HG03039 (cell line): Measurements from ENCODE around the gene THSD4.

Source experiments
- ATAC-seq: cut with Tn5 transposase; IDR thresholded peaks from one replicate; pipeline ENCODE4 v1.9.1; 2021; ENCODE audit warnings: mild to moderate bottlenecking, moderate library complexity; ENCODE audit not compliant: unreplicated experiment

THSD4 gene

DNA sequence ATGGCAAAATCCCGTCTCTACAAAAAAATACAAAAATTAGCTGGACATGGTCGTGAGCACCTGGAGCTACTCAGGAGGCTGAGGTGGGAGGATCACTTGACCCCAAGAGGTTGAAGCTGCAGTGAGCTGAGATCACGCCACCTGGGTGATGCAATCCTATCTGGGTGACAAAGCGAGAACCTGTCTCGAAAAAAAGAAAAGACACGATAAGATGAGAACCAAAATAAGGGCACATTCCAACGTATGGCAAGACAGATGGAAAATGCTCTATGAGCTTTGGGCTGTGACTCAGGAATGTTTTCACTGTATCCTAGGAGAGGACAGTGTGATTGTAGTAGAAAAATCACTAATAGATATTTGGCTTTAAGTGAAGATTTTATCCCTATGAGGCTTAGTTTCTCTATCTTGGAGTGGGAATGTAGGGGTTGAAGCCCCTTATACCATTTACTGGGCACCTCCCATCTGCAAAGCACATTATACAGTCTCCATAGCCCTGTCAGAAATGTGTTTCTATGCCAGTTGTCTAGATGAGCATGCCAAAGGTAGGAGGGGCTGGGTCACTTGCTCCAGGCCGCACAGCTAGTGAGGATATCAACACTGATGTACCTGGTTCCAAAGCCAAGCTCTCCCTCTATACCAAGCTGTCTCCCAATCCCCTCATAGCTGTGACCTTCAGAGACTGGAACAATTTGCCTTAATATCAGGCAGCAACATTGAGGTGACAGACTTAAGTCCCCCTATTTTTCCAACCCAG is 641.5 kb downstream of the THSD4 start:
- no peak for ATAC-seq

DNA sequence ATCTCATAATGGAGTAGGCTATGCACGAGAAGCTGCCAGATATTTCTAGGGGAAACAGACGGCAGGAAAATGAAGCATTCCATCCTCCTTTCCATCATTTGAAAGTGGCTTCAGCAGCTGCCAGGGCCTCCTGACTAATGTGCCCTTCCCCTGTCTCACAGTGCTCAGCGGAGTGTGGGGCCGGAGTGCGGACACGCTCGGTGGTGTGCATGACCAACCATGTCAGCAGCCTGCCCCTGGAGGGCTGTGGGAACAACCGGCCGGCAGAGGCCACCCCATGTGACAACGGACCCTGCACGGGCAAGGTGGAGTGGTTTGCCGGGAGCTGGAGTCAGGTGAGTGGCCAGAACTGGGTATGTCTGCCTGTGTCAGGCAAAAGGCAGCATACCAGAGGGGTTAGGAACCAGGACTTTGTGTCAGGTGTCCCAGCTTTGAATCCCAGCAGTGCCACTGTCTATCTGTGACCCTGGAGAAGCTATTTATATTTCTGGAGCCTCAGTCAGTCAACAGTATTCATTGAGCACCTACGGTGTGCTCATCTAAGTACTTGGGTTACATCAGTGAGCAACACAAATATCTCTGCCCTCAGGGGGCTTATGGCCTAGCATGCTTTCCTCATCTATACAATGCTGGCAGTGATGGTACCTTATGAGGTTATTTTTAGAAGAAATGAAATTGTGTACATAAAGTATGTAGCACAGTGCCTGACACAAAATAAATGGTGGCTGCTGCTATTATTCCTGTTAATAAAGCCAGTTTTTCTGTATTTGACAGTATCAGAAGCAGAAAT is 642.7 kb downstream of the THSD4 start:
- no peak for ATAC-seq

DNA sequence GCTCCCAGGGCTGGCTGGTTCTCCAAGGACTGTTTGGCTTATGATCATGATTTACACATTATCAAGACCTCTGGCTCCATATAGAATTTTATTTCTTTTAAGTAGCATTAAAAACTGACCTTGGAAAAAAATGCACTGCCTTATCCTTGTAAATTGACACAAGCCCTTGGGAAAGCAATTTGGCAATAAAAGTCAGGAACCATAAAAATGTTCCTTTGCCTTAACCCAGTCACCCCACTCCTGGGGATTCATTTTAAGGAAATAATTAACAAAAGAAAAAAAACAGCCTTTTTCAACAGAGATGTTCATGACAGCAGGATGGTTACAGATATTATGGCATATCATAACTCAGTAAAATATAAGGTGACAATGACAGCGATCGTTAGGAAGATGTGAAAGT is 643.4 kb downstream of the THSD4 start:
- ATAC-seq, result no peak

DNA sequence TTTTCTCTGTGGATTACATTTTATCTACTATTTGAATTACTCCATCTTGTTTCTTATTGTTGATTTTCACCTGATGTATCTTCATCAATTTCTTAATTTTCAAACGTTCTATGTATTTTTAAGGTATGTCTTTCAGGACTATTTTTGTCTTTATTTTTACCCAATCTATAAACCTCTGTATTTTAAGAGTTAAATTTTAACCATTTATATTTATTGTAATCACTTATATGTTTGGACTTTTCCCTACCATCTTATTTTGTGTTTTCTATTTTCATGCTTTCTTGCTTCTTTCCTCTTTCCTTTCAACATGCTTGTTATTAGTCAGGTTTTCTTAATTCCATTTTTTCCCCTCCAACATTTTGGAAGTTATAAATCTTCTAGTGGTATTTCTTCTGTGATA is 645.6 kb downstream of the THSD4 start:
- ATAC-seq, result no peak

DNA sequence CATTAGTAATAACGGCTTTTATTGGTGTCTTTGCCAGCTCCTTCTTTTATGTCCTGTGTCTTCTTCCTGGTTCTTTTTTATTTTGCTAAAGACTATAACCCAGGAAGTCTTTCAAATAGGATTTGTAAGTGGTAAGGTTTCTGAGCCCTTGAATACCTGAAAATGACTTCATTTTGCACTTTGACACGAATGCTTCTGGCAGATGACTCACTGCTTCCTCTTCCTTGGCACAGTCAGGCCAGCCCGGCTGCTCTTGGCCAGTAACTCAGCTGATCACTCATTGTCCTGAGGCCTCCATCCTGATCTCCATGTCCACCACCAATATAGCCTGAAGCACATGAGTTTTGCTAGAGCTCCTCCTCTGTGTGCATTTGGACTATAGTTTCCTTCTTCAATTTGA is 646.4 kb downstream of the THSD4 start:
- ATAC-seq, result no peak

DNA sequence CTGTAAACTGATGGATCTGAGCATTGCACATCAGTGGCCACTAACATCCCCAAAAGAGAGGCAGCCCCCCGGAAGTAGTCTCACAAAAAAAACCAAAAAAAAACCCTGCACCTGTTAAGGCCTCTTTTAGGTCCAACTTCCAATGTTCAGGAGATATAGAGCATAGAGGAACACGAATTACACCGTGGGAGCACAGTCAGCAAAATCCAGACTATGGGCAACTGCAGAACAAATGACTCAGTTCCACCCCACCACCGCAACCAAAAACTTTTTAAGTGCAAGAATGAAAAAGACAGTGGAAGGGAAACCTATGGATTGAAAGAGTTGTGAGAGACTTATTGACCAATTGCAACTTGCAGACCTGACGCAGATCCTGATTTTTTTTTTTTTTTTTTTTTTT is 652.9 kb downstream of the THSD4 start:
- no peak for ATAC-seq

DNA sequence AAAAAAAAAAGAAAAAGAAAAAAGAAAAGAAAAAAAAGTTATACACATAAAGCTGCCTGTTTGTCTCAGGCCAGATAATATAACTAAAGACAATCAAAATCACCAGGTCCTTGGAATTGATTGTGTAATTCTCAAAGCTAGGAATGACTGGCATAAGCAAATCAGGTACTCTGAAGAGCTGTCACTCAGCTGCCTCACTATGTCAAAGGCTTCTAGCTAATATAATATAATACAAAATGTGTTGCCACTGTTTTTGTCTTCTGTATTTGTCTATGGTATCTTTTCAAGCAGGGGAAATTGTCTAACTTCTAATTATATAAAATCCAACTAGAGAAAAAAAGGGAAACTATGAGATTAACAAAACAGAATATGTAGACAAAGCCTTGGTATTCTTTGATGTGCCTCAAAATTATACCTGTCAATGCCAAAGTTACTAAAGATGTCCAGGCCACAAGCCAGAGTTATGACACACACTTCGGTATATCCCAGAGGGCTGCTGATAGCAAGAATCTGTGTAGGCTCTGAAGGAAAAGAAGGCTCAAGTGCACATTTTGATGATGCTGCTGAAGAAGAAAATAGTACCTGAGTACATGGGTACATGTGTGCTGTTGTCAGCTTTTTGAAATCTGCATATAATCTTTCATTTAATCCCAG is 658.1 kb downstream of the THSD4 start:
- no peak for ATAC-seq

DNA sequence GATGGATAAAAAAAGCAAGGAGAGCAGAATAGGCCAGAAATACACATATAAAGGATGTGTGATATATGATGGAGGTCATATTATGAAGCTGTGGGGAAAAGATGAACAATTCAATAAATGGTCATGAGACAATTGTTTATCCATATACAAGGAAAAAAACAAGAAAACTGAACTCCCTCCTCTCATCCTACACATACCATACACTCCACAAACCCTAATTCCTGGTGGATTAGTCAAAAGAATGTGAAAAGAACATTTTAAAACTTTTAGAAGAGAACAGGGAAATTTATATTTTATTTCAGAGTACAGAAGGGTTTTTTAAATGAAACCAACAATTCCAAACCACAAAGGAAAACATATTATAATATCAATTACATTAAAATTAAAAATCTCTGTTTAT is 660.6 kb downstream of the THSD4 start:
- ATAC-seq, result no peak

DNA sequence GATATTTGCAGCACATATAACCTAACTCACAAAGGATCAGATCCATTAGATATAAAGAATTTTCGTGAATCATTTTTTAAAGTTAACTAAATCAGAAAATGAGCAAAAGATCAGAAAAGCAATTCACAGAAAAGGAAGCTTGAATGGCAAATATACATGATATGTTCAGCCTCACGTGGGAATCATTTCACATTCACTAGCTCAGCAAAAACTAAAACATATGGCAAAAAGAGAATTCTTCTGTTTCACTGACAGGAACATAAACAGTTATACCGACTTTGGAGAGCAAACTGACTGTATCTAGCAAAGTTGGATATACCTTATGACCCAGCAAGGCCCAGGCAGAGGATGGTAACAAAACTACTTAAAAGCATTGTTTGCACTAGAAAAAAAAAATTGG is 661.0 kb downstream of the THSD4 start:
- ATAC-seq, result no peak

DNA sequence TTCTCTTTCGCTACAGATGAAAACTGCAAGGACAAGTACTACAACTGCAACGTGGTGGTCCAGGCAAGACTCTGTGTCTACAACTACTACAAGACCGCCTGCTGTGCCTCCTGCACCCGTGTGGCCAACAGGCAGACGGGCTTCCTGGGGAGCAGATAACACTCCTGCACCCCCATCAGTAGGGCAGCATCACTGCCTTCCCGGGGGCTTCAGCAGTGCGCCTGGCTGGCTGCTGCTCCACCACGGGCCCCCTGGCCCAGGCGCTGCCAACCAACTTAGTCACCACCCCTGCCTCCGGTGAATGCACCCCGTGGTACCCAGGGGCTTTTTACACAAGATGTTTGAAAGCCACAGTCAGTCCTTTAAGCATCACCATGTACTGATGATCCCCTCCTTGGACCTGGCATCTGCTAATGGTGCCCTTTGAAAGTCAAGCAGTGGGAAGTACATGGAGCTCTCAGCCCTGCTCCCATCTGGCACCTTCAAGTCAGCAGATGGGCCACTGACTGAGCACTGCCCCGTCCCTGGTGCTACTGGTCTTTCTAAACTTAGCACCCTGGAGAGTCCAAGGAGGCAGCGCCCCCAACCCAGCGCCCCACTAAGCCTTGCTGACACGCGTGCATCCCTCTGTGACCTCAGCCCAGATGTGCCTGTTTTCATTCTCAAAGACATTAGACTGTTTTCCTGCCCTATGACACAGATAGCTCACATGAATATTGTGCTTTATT is 662.1 kb downstream of the THSD4 start:
- no peak for ATAC-seq

DNA sequence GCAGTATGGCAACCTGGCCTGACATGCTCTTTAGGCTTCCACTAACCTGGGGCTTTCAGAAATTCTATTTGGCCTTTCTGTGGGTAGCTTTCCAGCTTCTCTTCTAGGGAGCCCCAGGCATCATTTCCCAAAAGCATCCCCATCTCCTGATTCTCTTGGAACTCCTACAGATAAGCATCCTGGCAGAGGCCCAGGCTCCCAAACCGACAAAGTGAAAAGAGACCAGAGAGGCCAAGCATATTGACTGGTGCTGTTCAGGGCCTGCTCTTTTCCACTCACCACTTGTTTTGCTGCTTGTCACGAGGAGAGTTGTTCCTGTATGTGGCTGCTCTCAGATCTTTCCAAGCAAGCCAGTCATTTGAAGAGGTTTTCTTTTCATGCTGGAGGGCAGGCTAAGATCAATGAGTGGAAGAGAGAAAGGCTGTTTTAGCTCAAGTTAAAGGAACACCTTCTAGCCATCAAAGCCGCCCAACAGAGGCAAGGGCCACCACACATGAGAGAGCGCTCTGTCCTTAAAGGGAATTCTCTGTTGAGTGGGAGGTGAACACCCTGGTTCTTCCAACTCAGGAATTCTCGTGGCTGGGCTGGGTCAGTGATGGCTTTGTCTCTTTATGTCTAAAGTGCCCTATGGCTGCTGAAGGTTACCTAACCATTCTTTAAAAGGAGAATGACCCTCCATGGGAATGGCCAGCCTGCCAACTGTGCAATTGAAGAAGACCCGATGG is 664.0 kb downstream of the THSD4 start:
- no peak for ATAC-seq

DNA sequence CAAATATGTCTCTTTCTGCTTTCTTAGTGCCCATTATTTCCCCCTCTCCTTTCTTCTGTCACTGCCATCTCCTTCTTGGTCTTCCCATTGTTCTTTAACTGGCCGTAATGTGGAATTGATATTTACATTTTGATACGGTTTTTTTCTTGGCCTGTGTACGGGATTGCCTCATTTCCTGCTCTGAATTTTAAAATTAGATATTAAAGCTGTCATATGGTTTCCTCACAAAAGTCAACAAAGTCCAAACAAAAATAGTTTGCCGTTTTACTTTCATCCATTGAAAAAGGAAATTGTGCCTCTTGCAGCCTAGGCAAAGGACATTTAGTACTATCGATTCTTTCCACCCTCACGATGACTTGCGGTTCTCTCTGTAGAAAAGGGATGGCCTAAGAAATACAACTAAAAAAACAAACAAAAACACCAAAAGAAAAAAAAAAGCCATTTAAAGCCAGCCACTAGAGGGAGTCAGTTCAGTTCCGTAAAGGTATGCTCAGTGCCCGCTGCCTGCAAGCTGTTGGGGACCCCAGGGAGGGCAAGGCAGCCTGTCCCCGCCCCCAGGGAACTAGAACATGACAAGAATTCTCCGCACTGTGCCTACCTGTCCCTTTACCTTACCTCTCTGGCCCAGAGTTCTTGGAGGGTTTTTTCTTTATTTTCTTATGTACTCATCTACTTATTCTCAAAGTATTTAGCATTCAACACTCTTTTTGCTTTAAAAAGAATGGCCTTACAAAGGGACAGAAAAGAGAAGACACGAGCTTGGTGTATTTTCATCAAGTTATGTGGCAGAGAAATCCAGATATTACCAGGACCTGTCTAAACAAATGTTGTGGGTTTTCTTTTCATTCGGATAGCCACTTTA is 665.1 kb downstream of the THSD4 start:
- ATAC-seq, result no peak

DNA sequence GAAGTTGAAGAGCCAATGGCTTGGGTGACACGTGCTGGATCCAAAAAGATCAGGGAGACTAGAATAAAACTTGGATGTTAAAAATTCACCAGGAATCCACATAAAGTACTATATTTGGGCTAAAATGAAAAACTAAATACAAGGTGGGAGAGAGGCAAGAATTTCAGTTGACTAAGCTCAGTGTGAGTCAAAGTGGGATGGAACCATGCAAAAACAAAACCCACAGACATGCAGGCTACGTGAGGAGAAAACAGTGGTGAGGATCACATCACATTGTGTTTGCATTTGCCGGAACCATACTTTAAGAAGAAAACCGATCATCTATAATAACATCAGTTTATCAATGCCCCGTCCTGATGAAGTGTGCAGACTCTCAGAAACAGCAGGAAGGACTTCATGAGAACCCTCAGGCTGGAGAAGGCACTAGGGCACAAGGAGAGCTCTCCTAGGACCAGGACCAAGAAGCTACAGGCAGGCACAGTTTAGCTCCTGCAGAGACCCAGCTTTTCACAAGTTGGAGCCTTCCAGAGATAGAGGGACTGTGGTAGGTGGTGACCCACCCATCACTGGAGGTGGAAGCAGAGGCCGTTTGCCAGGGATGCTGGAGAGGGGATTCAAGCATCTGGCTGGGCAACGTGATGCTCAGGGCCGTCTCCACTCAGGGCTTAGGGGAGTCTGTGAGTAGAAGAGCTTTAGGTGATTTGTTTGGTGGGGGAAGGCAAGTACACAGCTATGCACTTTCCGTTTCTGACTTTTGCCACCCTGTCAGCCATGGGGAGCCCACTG is 666.1 kb downstream of the THSD4 start:
- ATAC-seq, result no peak

DNA sequence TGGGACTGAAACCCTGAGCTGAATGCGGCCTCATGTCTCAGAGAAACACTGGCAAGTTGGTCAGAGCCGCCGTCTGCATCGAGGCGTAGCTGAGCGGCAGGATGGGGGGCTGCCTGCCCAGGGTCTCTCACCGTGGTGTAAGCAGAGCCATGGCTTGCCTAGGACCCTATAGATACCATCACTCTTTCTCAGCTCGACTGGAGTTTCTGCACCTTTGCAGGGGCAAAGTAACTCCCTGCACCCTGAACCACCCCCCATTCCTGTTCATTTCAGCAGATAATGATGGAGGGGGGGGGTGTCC is 666.6 kb downstream of the THSD4 start:
- ATAC-seq, result no peak

DNA sequence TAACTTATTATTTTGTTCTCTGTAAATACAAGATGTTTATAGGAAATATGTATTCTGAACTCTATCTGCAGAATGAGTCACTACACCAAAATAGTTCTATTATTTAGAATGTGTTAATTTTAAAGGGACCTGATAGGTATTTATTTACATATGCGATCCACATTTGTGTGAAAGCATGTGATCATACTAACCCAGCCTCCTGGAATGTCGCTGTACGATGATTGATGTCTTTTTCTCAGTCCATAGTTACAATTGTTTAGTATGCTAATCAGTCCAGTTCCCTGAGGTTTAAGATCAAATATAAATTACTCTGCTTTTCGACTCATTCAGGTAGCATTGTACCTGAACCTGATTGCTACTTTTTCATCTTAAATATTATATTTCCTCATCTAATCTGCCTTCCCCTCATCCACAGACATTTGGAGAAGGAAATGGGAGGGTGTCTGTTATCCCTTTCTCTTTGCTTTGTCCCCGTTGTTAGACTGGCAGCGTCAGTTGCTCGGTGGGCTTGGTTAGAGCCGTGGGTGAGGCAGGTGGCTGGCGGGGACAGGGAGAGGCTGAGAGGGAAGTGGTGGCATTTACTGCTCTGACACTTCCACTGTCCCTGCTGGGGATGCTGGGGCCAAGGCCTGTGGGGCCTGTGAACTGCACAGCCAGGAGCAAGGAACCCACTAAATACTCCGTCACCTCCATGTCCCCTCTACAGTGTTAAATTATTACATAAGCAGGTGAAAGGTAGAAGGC is 667.3 kb downstream of the THSD4 start:
- no peak for ATAC-seq

DNA sequence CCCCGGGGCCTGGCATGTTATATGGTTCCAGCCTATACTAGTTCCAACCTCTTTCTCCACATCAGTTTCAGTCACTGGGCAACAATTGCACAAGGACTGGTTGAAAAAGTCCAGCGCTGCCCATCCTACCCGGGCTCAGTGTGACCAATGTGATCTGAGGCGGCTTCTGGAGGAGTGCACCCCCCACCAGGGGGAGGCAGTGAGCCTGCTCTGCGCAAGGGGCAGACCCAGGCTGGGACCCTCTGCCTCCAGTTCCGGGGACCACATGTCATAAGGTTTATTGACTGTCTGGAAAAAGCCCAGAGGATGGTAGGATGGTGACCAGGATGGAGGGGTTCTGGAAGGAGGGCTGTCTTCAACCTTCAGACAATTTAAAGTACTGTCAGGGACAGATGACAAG is 669.4 kb downstream of the THSD4 start:
- ATAC-seq, result no peak

DNA sequence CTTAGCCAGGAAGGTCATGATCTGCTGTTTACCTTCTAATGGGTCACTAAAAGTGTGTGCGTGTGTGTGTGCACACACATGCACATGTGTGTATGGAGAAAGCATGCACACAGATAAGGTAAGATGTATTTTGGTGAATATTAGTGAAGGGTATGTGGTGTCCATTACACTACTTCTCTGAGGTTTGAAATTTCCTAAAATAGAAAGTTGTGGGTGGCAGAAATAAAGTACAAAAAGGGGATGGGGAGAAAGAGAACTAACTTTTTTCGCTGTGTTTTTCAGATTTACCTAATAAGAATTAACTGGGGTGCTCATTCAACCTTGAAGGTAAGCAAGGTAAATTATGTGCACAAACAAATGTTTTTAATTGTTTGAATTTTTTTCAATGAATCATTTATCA is 670.7 kb downstream of the THSD4 start:
- no peak for ATAC-seq

DNA sequence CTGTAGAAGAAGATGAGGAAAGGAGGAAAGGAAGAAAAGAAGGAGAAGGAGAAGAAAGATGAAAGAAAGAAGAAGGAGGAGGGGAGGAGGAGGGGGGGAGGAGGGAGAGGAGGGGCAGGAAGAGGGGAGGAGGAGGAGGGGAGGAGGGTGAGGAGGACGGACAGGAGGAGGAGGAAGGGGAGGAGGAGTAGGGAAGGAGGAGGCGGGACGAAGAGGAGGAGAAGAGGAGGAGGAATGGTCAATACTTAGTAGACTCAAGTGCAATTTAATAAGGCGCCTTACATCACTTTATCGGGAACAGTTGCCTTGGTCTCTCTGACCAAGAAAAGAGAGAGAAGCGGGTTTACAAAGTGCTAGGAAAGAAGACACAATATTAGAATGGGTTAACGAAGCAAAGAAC is 671.4 kb downstream of the THSD4 start:
- ATAC-seq, result no peak
